Motor neuron (in vitro differentiated cells): ENCODE measurements around the gene SLC43A3. TPM values are rescaled to one million over a fixed set of nuclear protein-coding genes. Genes with fewer than 3 reads are reported as not detected.
A peak's percentile ranks its signal among the peaks of the same experiment; 100 is the strongest.
"Not testable (repeated sequence)": the region's sequence is repeated elsewhere in the genome, so short reads cannot be mapped to it uniquely, and the experiment has no call there.

ENCODE experiments used
- ATAC-seq, 8 experiments: fragments of 200-7000 bp; cut with Tn5 transposase; replicated peaks in 6 of 8; 2 replicates each; pipeline ENCODE4 v1.8.0; 2021; ENCODE audit warnings: mild to moderate bottlenecking in 8 of 8, moderate library complexity in 8 of 8
- H3K27ac ChIP-seq, 2 donors: fragments of 250-450 bp; sonication (Bioruptor Pico); 2 replicates each; pipeline ENCODE4 v1.9.0; 2021; ENCODE audit warnings: antibody characterized with exemption in 2 of 2, mild to moderate bottlenecking in 2 of 2, moderate library complexity in 1 of 2
- H3K4me1 ChIP-seq, 2 donors: fragments of 250-450 bp; sonication (Bioruptor Pico); replicated peaks in 1 of 2; 2 replicates each; pipeline ENCODE4 v1.6.1; 2021; ENCODE audit warnings: antibody characterized with exemption in 2 of 2, mild to moderate bottlenecking in 2 of 2, moderate library complexity in 1 of 2
- H3K4me3 ChIP-seq, 5 donors: fragments of 250-450 bp; sonication (Bioruptor Pico); 2 replicates each; pipeline ENCODE4 v1.9.0; 2021; ENCODE audit warnings: antibody characterized with exemption in 5 of 5, mild to moderate bottlenecking in 5 of 5, moderate library complexity in 4 of 5
- WGBS, 10 experiments: fragments of 450-650 bp; shearing (Covaris generic); methylation state at CpG; one replicate each; pipeline ENCODE4 v1.0.0; 2022; 5-methylcytosine and 5-hydroxymethylcytosine counted together
- in situ Hi-C, 9 experiments: fragments of 400-800 bp; cut with MboI; loops; one replicate each; pipeline ENCODE4 v1.15.0; 2021; ENCODE audit warnings: low sequenced_read_pairs in 9 of 9, low pct_unique_long_range_greater_than_20kb in 2 of 9; ENCODE audit not compliant: unreplicated experiment in 9 of 9
- total RNA-seq, 8 experiments: library from RNA; unstranded; fragments of 300-600 nt; gene quantifications; 2 replicates each; pipeline versions ENCODE4 v1.2.3 to v1.2.4, GENCODE V29; 2022

The SLC43A3 gene
- total RNA-seq, 8 experiments from 2014 or later = 0.43 to 25.8 (median 3.0) TPM

- Histone ChIP-seq H3K4me3 (no peak overlapping the region), H3K27ac (no peak overlapping the region), H3K4me1 (no peaks in the 10 kb centered on the region)
- 55 to 100% (median 90%) methylated on average over 1 to 6 of the region's 9 CpGs; no CpG with 5 or more reads in 1 of the 10 experiments for WGBS, 10 experiments
- in situ Hi-C loops = no loop called here
- peak in 1 of 8 experiments; percentile 71 for ATAC-seq
These were observed 19.7 kb downstream of the SLC43A3 start for GRCh38 chr11:57407010-57407920.

- ATAC-seq = no peak
- 100% methylated on average over 1 of the region's 4 CpGs; no CpG with 5 or more reads in 9 of the 10 experiments for WGBS, 10 experiments
- in situ Hi-C loops = no loop called here
These were observed 20.5 kb downstream of the SLC43A3 start for GRCh38 chr11:57406337-57406904.

GRCh38 chr11:57405271-57405860 is 21.6 kb downstream of the SLC43A3 start:
- Histone ChIP-seq H3K27ac (no peak overlapping the region), H3K4me1 (no peaks in the 10 kb centered on the region), H3K4me3 (no peak overlapping the region)
- in situ Hi-C loops = no loop called here
- ATAC-seq = peak in 1 of 8 experiments; percentile 49
- whole genome bisulfite sequencing, 10 experiments = 0 to 100% (median 48%) methylated on average over 1 to 4 of the region's 4 CpGs; no CpG with 5 or more reads in 1 of the 10 experiments

More at GRCh38 chr11:57406337-57406904, 20.5 kb downstream of the SLC43A3 start:
- H3K4me1 ChIP-seq = no peaks in the 10 kb centered on the region
- no peak overlapping the region for H3K4me3 ChIP-seq
- no peak overlapping the region for H3K27ac ChIP-seq

GRCh38 chr11:57403802-57404147 is 23.1 kb downstream of the SLC43A3 start:
- H3K27ac ChIP-seq = no peak overlapping the region
- no peak overlapping the region for H3K4me3 ChIP-seq
- no peak for ATAC-seq
- WGBS, 10 experiments = 56 to 100% (median 63%) methylated on average over 1 to 2 of the region's 2 CpGs; no CpG with 5 or more reads in 4 of the 10 experiments
- in situ Hi-C loops = no loop called here
- H3K4me1 ChIP-seq = no peaks in the 10 kb centered on the region

GRCh38 chr11:57403003-57403801 is 23.7 kb downstream of the SLC43A3 start:
- H3K4me1 ChIP-seq, H3K4me3 ChIP-seq, ATAC-seq, H3K27ac ChIP-seq, in situ Hi-C loops: not testable (repeated sequence)
- WGBS, 10 experiments = 41 to 83% (median 78%) methylated on average over 1 to 5 of the region's 6 CpGs; no CpG with 5 or more reads in 1 of the 10 experiments

GRCh38 chr11:57402188-57403002 is 24.5 kb downstream of the SLC43A3 start:
- Histone ChIP-seq H3K4me3 (no peak overlapping the region), H3K27ac (no peak overlapping the region), H3K4me1 (no peaks in the 10 kb centered on the region)
- 17 to 100% (median 43%) methylated on average over 1 to 4 of the region's 6 CpGs; no CpG with 5 or more reads in 2 of the 10 experiments for WGBS, 10 experiments
- no peak for ATAC-seq
- in situ Hi-C loops = no loop called here

GRCh38 chr11:57399972-57400578 is 26.8 kb downstream of the SLC43A3 start:
- no peak overlapping the region for H3K4me3 ChIP-seq
- no peak overlapping the region for H3K27ac ChIP-seq
- no peak for ATAC-seq
- in situ Hi-C loops = no loop called here
- 20 to 100% (median 92%) methylated on average over 1 to 3 of the region's 4 CpGs; no CpG with 5 or more reads in 2 of the 10 experiments for WGBS, 10 experiments
- H3K4me1 ChIP-seq = no peaks in the 10 kb centered on the region

- Histone ChIP-seq H3K27ac (no peak overlapping the region), H3K4me1 (no peaks in the 10 kb centered on the region), H3K4me3 (no peak overlapping the region)
- WGBS, 10 experiments = 20 to 77% (median 48%) methylated on average over 3 to 5 of the region's 5 CpGs; no CpG with 5 or more reads in 2 of the 10 experiments
- in situ Hi-C loops = no loop called here
- ATAC-seq = no peak
These were observed 27.7 kb downstream of the SLC43A3 start for GRCh38 chr11:57399221-57399620.

GRCh38 chr11:57397394-57397990 is 29.4 kb downstream of the SLC43A3 start:
- Histone ChIP-seq H3K4me3 (no peak overlapping the region), H3K27ac (no peak overlapping the region), H3K4me1 (no peaks in the 10 kb centered on the region)
- in situ Hi-C loops = no loop called here
- 17 to 84% (median 20%) methylated on average over 1 to 2 of the region's 4 CpGs; no CpG with 5 or more reads in 6 of the 10 experiments for WGBS, 10 experiments
- ATAC-seq = no peak

- WGBS, 10 experiments = 0 to 60% (median 41%) methylated on average over 1 to 2 of the region's 2 CpGs; no CpG with 5 or more reads in 3 of the 10 experiments
- no peak overlapping the region for H3K27ac ChIP-seq
- ATAC-seq = no peak
- in situ Hi-C loops = no loop called here
- H3K4me3 ChIP-seq = no peak overlapping the region
- no peaks in the 10 kb centered on the region for H3K4me1 ChIP-seq
These were observed 30.2 kb downstream of the SLC43A3 start for GRCh38 chr11:57396744-57397143.

- in situ Hi-C loops = no loop called here
- Histone ChIP-seq H3K4me1 (no peaks in the 10 kb centered on the region), H3K4me3 (no peak overlapping the region), H3K27ac (no peak overlapping the region)
- 20 to 100% (median 75%) methylated on average over 1 to 2 of the region's 11 CpGs; no CpG with 5 or more reads in 4 of the 10 experiments for WGBS, 10 experiments
- ATAC-seq = no peak
These were observed 30.9 kb downstream of the SLC43A3 start for GRCh38 chr11:57395905-57396623.
